ENCODE results near the gene MS4A5.

Gene MS4A5

GRCh38 chr11:60485987-60486386 is 56.6 kb downstream of the MS4A5 start:
- no peak for DNase-seq

GRCh38 chr11:60492488-60493009 is 63.2 kb downstream of the MS4A5 start, which contains the start of gene MS4A12:
Gene MS4A12, plus strand, starts transcription at chr11:60492778. Its CDS starts 4,541 bp downstream, at chr11:60497319.
- no peak for DNase-seq

GRCh38 chr11:60493454-60493853 is 64.1 kb downstream of the MS4A5 start:
- DNase-seq: no peak

All from NCI-H1105 (cell line).